Omental fat pad (tissue), 4 donors: ENCODE measurements around the gene CGB5. TPM values are rescaled to one million over a fixed set of nuclear protein-coding genes. Genes with fewer than 3 reads are reported as not detected.
A peak's percentile ranks its signal among the peaks of the same experiment; 100 is the strongest.

Experiments
- ATAC-seq: fragments of 150-250 bp; one replicate; pipeline ENCODE4 v1.9.1; 2016; ENCODE audit warnings: mild to moderate bottlenecking, moderate library complexity; ENCODE audit not compliant: low FRiP score
- DNase-seq: peaks from one replicate; pipeline ENCODE4 v3.0.0-alpha.2; 2019; ENCODE audit warnings: low spot score
- CTCF ChIP-seq, 3 donors: fragments of 450-650 bp; IDR thresholded peaks; one replicate each; pipeline ENCODE4 v1.5.1; 2016 to 2017; ENCODE audit warnings: antibody characterized with exemption in 3 of 3, mild to moderate bottlenecking in 3 of 3, moderate library complexity in 2 of 3
- small RNA-seq: library from RNA; depleted of rRNA; stranded (forward); fragments of <200 nt; gene quantifications from one replicate; pipeline ENCODE3, GENCODE V24; 2016
- total RNA-seq, 4 donors: library from RNA; depleted of rRNA; stranded (reverse); fragments of >200 nt; gene quantifications; one replicate each; pipeline ENCODE4 v1.1.0, GENCODE V29; 2016

CGB5 gene
- total RNA-seq, 4 donors from 2014 or later, result not detected

- no peak for ATAC-seq
- no peak for TF ChIP-seq CTCF (IDR thresholded peaks at IDR 0.05)
- DNase-seq, result no peak
Measured at GRCh38 chr19:49084206-49085019, 40.8 kb downstream of the CGB5 start.

- no peak for TF ChIP-seq CTCF (IDR thresholded peaks at IDR 0.05)
- ATAC-seq, result peak; percentile 99
- DNase-seq, result peak; percentile 93
Measured at GRCh38 chr19:49085020-49085867, 41.6 kb downstream of the CGB5 start, which contains the start of gene SNRNP70. TSS of gene SNRNP70 (plus strand) at chr19:49085451. CDS start at chr19:49086415, 964 bp downstream.

GRCh38 chr19:49085868-49086232, 42.2 kb downstream of the CGB5 start:
- DNase-seq, result no peak
- ATAC-seq, result no peak
- no peak for TF ChIP-seq CTCF (IDR thresholded peaks at IDR 0.05)

- DNase-seq (no peak), ATAC-seq (no peak)
- no peak for TF ChIP-seq CTCF (IDR thresholded peaks at IDR 0.05)
Measured at GRCh38 chr19:49086296-49086695, 42.6 kb downstream of the CGB5 start.

- no peak for TF ChIP-seq CTCF (IDR thresholded peaks at IDR 0.05)
- ATAC-seq (no peak), DNase-seq (no peak)
Measured at GRCh38 chr19:49091391-49092038, 47.9 kb downstream of the CGB5 start.

GRCh38 chr19:49092686-49093085, 49.0 kb downstream of the CGB5 start:
- ATAC-seq (no peak), DNase-seq (no peak)
- no peak for TF ChIP-seq CTCF (IDR thresholded peaks at IDR 0.05)

Small RNAs within 50 kb of the gene (small RNA-seq; reads per million reads assigned to genes)
- gene MIR6798, result not detected
- gene RN7SL708P, result not detected

Other genes starting within 250 kb of the CGB5 start
- 10 to 100 TPM; 20.5 to 65.3 (median 37.2) TPM for gene BCAT2, start 232.8 kb upstream of the CGB5 start, total RNA-seq
- 10 to 100 TPM; 11.0 to 19.3 (median 13.0) TPM for gene HSD17B14, start 207.4 kb upstream of the CGB5 start, total RNA-seq
- 10 to 100 TPM in 3 of 4 donors, 1 to 10 TPM in 1; 7.3 to 18.7 (median 14.9) TPM for gene PLEKHA4, start 175.2 kb upstream of the CGB5 start, total RNA-seq
- gene PPP1R15A, start 171.4 kb upstream of the CGB5 start, total RNA-seq, result 100 to 1,000 TPM; 105 to 282 (median 176) TPM
- not detected for gene TULP2, start 145.1 kb upstream of the CGB5 start, total RNA-seq
- gene NUCB1, start 143.5 kb upstream of the CGB5 start, total RNA-seq, result 100 to 1,000 TPM; 197 to 280 (median 253) TPM
- gene DHDH, start 110.1 kb upstream of the CGB5 start, total RNA-seq, result not detected
- gene BAX, start 89.0 kb upstream of the CGB5 start, total RNA-seq, result 10 to 100 TPM; 26.4 to 64.2 (median 37.3) TPM
- gene FTL, start 78.5 kb upstream of the CGB5 start, total RNA-seq, result 1,000 to 10,000 TPM; 6,104 to 9,580 (median 8,850) TPM
- 10 to 100 TPM; 34.3 to 41.0 (median 38.8) TPM for gene GYS1, start 50.5 kb upstream of the CGB5 start, total RNA-seq
- 10 to 100 TPM; 66.3 to 83.9 (median 72.4) TPM for gene RUVBL2, start 50.0 kb upstream of the CGB5 start, total RNA-seq
- not detected for gene LHB, start 26.8 kb upstream of the CGB5 start, total RNA-seq
- not detected for gene CGB3, start 19.5 kb upstream of the CGB5 start, total RNA-seq
- not detected for gene CGB2, start 12.0 kb upstream of the CGB5 start, total RNA-seq
- not detected for gene CGB1, start 7.0 kb upstream of the CGB5 start, total RNA-seq
- gene CGB8, start 5.3 kb downstream of the CGB5 start, total RNA-seq, result not detected
- gene CGB7, start 13.9 kb downstream of the CGB5 start, total RNA-seq, result not detected
- gene NTF4, start 21.0 kb downstream of the CGB5 start, total RNA-seq, result under 1 TPM in 1 of 4 donors, not detected in 3; 0.84 TPM
- gene KCNA7, start 28.9 kb downstream of the CGB5 start, total RNA-seq, result not detected
- gene SNRNP70, start 41.6 kb downstream of the CGB5 start, total RNA-seq, result 100 to 1,000 TPM; 132 to 314 (median 207) TPM
- gene LIN7B, start 70.5 kb downstream of the CGB5 start, total RNA-seq, result 1 to 10 TPM in 3 of 4 donors, not detected in 1; 3.7 to 9.0 (median 3.9) TPM
- 1 to 10 TPM; 1.6 to 3.5 (median 2.9) TPM for gene C19orf73, start 75.3 kb downstream of the CGB5 start, total RNA-seq
- gene PPFIA3, start 75.7 kb downstream of the CGB5 start, total RNA-seq, result 10 to 100 TPM in 1 of 4 donors, 1 to 10 TPM in 3; 1.6 to 11.2 (median 4.1) TPM
- 10 to 100 TPM in 1 of 4 donors, 1 to 10 TPM in 1, under 1 TPM in 2; 0.74 to 13.1 (median 1.7) TPM for gene HRC, start 111.5 kb downstream of the CGB5 start, total RNA-seq
- gene TRPM4, start 113.9 kb downstream of the CGB5 start, total RNA-seq, result 10 to 100 TPM in 2 of 4 donors, 1 to 10 TPM in 2; 7.2 to 26.0 (median 10.6) TPM